ENCODE measurements around the gene PLCD1.
"Not testable (repeated sequence)": the region's sequence is repeated elsewhere in the genome, so short reads cannot be mapped to it uniquely, and the experiment has no call there.

The PLCD1 gene

DNA sequence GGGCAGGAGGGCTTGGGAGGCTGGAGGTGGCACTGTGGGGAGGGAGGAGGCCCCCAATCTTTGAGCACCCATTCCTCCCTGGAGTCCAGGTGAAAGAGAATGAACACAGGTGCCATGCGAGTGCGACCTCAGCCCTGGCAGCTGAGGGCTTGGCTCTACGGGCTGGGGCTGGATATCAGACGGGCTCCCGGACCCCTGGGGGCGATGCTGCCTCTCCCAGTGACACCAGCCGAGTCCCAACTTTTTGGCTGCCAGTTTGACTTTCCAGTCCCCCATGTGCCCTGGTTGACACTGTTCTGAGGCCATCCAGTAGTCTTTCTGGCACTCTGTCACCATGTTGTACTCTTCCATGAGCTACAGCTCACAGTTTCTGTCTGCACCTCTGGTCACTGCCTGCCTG lies 37.6 kb downstream of the PLCD1 start:
- H3K4me3 ChIP-seq (ENCODE audit: low read depth, low read length) = no peak overlapping the region
- DNase-seq (ENCODE audit: low read depth) = no peak

DNA sequence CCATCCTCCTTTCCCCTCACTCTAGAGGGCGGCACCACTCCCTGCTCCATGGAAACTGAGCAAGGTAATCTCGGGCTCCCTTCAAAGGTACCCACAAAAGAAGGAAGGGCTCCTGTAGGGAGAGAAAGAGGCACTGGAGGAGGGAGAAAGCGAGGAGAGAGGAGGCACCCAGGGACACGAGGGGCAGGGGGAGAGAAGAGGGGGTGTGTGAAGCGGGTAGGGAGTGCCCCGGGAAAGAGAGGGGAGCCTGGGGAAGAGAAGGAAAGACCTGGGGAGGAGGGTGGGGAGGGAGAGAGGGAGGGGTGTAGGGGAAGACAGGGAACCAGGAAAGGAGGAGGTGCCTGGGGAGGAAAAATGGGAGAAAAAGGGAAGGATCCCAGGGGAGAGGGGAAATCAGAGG lies 38.3 kb downstream of the PLCD1 start:
- no peak overlapping the region for H3K4me3 ChIP-seq (ENCODE audit: low read depth, low read length)
- DNase-seq (ENCODE audit: low read depth) = no peak

DNA sequence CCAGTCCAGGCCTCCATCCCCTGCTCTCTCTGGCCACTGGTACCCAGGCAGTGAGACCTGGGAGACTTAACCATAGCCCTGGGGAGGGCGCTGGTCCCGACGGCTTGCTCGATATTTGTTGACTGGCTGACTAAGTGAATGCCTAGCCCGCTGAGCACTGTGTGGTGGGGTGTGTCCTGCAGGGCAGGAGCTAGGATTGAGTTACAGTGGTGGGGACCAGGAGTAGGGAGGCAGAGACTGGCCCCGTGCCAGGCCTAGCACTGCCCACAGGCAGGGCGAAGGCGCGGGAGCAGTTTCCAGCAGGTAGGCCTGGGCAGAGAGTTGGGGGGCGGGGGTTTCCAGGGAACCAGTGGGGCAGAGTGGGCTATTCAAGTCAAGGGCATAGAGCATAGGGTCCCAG lies 38.9 kb downstream of the PLCD1 start, which contains the start of gene VILL:
Gene VILL (plus strand): TSS at position 260 of the 400 bp plus-strand sequence. CDS start 2,887 bp downstream, outside the sequence.
- no peak within 1 kb of the TSS for H3K4me3 ChIP-seq (ENCODE audit: low read depth, low read length)
- DNase-seq (ENCODE audit: low read depth) = no peak

DNA sequence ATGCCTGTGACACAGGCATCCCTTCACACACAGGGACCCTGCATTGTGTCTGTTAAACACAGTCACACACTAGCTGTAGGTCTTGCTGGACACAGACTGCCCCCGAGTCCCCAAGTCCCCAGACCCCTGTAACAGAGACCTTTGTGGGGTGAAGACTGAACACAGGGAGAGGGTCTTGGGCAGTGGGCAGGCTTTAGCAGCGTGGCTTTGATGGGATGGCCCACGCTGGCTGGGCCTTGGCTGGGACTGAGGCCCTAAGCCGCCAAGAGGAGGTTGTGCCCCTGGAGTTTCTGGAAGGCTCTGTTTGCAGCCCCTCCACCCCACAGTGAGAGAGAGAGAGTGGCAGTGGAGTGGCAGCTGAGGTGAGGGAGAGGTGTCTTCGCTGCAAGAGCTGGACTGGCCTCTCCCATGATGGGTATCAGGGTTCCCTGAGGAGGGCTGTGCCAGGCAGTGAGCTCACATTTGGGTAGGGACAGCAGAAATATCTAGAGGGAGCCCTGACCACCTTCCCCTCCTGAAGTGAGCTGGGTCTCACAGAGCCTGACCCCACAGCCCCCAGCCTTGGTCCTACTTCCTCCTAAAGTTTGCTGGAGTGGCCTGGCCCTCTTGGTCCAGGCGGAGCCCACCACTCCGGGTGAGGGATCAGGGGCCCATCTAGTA lies 39.5 kb downstream of the PLCD1 start:
- H3K4me3 ChIP-seq (ENCODE audit: low read depth, low read length) = no peak overlapping the region
- no peak for DNase-seq (ENCODE audit: low read depth)

DNA sequence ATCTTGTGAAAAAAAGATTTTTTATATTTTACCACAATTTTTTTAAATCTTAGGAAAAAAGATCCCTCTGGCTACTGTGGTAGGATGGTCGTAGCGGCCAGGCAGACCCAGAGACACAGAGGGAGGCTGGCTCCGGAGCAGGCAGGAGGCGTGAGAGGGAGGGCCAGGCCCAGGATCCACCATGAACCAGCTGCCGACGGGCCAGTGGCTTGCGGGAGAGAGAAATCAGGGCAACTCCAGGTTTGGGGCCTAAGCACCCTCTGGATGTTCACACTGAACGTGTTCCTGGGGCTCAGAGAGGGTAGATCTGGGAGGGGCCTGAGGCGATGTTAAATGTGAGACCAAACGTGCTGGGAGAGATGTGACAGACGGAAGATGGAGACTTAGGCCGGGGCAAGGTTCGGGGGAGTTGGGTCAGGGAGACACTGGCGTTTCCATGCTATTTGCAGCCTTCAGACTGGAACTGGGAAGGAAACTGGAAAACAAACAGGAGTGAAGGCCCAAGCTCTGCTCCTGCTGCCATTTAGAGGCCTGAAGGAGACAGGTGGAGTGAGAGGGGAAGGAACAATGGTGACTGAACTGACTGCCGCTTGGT lies 40.4 kb downstream of the PLCD1 start:
- no peak overlapping the region for H3K4me3 ChIP-seq (ENCODE audit: low read depth, low read length)
- DNase-seq (ENCODE audit: low read depth) = no peak

DNA sequence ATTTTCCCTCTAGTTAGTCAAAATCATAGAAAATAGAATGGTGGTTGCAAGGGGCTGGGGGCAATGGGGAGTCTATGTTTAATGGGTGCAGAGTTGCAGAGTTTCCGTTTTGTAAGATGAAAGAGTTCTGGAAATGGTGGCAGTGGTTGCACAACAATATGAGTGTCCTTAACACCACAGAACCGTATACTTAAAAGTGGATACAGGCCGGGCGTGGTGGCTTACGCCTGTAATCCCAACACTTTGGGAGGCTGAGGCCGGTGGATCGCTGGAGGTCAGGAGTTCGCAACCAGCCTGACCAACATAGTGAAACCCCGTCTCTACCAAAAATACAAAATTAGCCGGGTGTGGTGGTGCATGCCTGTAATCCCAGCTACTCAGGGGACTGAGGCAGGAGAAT lies 41.1 kb downstream of the PLCD1 start:
- not testable (repeated sequence) for H3K4me3 ChIP-seq (ENCODE audit: low read depth, low read length); DNase-seq (ENCODE audit: low read depth)

DNA sequence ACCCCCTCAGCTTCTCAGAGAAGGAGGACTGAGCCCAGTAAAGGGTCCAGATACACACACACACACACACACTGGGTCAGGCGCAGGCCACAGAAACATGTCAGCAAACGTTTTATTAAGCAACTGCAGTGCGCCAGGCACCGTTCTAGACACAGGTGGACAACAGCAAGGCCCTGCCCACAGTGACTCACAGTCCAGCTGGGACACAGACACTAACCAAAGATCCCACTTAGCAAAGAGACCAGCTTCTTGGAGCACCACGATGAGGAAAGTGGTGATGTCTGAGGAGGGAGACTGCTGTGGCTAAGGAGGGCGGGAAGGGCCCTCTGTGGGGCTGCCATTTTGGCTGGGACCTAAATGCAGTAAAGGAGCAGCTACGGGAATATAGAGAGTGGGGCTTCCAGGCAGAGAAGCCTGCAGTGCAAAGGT lies 41.7 kb downstream of the PLCD1 start:
- DNase-seq (ENCODE audit: low read depth) = no peak

DNA sequence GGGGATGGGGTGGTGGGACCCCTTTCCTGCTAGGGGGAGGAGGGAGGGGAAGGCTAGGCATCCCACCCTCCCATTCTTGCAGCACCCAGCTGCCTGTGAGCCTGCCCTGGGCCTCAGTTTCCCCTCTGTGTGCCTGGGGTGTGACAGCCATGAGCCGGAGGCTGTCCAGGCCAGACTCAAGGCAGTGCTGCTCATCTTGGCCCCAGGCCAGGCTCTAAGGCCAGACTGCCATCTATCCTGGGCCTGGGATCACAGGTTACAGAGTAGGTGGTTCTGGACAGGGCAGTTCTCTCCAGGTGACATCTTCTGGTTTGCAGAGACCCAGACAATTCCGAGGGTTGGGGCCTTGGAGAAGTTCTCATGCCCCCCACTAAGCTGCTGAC lies 42.1 kb downstream of the PLCD1 start:
- H3K4me3 ChIP-seq (ENCODE audit: low read depth, low read length) = no peak overlapping the region
- DNase-seq (ENCODE audit: low read depth) = no peak

More for the DNA sequence above, 41.7 kb downstream of the PLCD1 start:
- H3K4me3 ChIP-seq (ENCODE audit: low read depth, low read length) = no peak overlapping the region

DNA sequence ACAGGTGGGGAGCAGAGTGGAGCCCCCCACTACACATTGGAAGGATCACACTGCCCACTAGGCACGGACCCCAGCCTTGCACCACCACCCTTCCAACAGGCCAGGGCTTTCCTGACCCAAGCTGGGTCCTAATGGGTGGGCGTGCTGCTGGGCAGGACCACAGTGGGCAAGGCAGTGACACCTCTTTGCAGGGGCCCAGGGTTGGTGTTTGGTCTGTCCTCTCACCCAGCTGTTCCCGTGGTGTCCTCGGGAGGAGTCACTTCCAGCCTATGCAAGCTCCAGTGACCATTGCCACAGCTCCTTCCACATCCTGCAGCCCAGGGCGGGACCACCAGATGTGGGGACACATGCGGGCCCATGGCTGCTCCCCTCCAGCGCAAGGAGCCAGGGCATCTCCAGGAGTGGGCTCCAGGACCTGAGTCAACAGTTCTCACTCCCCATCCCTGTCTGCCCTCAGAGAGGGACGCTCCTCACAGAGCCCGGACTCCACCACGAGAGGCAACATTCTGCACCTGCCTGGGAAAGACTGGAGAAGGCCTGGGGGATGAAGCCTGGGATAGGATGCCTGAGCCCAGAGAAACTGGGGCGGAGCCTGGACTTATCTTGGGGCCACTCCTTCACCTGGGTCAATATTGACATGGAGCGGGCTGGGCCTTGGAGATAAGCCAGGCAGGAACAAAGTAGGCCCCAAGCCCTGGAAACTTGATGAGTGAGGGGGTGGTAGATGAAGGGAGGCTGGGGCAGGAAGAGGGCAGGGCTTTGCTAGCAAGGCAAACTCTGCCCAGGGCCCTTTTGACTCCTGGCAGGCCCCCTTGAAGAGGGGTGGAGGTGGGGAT lies 42.7 kb downstream of the PLCD1 start:
- no peak for DNase-seq (ENCODE audit: low read depth)
- H3K4me3 ChIP-seq (ENCODE audit: low read depth, low read length) = no peak overlapping the region

DNA sequence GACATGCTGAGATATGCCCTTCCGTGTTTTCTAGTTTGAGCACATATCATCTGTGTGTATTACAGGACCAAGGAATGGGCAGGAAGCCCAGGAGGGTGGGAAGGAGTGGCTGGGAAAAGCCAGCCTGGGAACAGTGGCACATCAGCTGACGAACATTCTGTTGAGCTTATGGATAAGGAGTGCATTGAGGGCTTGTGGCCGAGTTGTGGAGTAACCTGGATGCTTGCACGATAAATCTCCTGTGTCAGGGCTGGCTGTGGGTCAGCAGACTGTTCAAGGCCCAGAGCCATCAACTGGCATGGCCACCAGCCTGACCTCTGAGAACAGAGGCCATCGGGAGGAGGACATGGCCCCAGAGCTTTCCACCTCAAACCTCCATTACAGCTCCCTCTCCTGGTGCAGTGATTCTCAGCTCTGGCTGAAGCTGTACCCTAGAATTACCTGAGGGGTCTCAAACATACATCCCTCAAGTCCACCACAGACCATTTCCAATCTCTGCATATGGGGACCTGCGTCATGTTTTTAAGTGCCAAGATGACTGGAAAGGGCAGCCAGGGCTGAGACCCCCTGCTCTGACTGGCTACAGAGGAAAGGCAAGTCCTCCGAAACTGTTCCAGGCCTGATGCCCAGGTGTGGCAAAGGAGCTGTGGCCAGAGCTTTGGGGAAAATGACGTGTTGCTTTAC lies 43.7 kb downstream of the PLCD1 start:
- no peak overlapping the region for H3K4me3 ChIP-seq (ENCODE audit: low read depth, low read length)
- no peak for DNase-seq (ENCODE audit: low read depth)

DNA sequence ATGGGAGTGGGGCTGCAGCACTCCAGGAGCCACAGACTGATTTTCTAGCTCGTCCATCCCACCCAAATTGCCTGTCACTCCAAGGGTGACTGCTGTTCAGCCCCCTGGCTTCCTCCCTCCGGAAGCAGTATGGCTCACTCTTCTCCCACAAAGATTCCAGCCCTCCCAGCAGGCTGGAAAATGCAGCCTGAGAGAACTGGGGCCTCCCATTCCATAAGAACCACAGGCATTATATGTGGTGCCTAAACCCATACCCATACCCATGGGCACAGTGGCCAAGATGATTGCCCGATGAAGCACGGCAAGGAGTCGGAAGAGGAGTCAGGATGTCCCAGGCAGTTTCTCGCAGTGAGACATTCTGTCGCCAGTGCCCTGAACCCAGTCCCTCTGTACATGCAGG lies 44.8 kb downstream of the PLCD1 start:
- no peak for DNase-seq (ENCODE audit: low read depth)
- no peak overlapping the region for H3K4me3 ChIP-seq (ENCODE audit: low read depth, low read length)

DNA sequence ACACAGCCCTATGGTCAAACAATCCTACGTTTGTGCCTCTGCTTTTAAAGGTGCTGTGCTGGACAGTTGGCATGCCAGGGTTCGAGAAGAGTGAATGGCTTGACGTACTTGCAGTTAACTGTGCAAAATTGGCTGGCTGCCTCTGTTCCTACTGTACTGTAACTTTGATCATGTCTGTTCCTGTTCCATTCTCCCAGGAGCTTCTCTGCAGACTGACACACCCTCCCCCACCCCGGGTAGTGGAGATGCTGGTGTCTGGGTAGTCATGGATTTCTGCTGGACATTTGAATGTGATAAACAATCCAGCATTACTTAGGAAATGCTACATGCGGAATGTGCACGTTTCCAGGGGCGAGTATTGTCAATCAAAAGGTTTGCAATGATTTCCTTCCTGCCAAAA lies 45.4 kb downstream of the PLCD1 start:
- DNase-seq (ENCODE audit: low read depth) = no peak
- no peak overlapping the region for H3K4me3 ChIP-seq (ENCODE audit: low read depth, low read length)

DNA sequence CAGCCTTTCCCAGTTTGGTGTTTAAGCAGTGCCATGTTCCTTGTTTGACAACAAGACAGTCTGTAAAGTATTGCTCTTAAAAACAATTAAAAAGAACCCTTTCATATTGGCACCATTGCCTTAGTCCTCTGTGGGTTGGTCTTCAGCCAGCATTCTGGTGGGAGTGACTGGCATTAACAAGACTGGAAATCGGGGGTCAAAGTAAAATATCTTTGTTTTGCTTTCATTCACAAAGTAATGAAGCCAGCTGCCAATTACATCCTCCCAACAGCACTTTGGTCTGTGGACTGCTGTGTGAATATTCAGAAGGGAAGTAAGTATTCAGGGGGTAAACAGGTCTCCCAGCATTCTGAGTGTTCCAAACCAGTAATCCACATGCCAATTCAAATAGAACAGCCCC lies 47.1 kb downstream of the PLCD1 start:
- no peak for DNase-seq (ENCODE audit: low read depth)
- no peak overlapping the region for H3K4me3 ChIP-seq (ENCODE audit: low read depth, low read length)

DNA sequence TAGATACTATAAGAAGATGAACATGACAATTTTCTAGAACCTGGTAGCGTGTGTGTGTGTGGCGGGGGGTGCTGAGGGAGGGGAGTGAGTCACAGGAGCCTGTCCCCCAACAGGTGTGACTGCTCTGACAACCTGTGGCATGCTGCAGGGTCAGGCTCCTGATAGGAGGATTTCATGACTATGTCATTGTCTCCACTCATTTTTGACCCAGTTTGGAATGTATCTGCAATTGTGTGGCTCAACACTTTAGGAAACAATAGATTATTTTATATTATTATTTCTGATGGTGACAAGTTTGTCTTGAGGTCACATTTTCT lies 48.1 kb downstream of the PLCD1 start:
- DNase-seq (ENCODE audit: low read depth) = no peak
- H3K4me3 ChIP-seq (ENCODE audit: low read depth, low read length) = no peak overlapping the region

DNA sequence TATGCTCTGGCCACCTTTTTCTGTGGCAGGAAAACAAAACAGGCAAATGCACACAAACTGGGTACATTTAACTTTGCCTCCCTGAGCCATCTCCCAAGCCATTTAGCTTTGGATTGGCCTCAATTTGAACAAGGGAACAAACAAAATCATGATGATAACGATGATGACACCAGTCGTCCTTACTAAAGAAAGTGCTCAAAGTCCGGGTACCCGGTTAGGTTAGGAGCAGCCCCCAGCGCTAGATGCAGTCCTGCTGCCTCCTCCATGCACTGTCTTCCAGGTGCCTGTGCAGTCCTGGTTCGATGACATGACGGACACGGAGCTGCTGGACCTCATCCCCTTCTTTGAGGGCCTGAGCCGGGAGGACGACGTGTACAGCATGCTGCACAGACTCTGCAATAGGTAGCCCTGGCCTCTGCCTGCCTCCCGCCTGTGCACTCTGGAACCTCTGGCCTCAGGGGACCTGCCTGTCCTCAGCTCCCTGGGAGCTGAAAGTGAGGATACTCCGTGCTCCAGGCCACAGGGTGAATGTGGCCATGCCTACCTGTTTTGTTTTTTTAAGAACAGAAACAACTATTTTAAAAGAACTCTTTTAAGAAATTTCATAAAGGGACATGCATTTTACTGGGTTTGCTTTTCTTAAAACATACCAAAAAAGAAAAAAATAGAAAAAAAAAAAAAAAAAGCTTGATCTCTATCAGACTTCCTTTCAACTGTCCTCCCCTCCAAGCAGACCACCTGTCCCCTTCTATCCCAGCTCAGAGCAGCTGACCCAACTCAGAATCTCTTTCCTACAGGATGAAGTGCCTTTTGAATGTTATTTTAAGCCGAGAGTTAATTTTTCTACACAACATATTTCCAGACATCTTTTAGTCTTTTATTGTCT lies 48.7 kb downstream of the PLCD1 start:
- DNase-seq (ENCODE audit: low read depth) = no peak
- no peak overlapping the region for H3K4me3 ChIP-seq (ENCODE audit: low read depth, low read length)

DNA sequence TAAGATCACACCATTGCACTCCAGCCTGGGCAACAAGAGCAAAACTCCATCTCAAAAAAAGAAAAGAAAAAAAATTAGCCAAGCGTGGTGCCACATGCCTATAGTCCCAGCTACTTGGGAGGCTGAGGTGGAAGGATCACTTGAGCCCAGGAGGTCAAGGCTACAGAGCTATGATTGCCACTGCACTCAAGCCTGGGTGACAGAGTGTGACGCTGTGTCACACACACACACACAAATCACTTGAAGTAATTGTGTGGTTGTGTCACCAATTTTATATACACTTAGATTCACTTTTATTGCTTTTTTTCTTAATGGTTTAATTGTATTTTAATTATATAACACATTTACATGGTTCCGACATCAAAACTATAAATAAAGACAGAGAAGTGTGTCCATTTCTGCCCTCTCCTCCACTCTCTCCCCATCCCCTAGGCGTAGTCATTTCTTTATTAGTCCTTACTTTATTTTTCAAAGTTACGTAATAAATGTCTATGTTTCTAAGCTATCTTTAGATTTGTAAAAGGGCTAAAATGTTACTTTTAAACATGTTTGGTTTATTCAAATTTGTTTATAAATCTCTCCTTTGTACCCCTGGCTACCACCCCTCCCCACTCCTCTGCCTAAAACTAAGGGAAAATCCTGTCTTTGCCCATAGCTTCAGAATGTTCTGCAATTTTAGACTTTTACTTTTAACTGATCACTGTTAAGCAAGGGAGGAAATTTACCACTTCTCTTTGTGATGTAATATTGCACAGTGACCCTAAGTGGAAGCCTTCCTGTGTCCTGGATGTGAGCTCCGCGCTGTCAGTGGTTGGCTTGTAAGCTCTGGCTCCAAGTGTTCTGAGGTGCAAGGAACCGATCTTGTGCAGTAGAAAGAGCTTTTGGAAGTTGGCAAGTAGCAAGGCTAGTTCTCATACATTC lies 49.6 kb downstream of the PLCD1 start:
- no peak for DNase-seq (ENCODE audit: low read depth)
- H3K4me3 ChIP-seq (ENCODE audit: low read depth, low read length) = no peak overlapping the region

DNA sequence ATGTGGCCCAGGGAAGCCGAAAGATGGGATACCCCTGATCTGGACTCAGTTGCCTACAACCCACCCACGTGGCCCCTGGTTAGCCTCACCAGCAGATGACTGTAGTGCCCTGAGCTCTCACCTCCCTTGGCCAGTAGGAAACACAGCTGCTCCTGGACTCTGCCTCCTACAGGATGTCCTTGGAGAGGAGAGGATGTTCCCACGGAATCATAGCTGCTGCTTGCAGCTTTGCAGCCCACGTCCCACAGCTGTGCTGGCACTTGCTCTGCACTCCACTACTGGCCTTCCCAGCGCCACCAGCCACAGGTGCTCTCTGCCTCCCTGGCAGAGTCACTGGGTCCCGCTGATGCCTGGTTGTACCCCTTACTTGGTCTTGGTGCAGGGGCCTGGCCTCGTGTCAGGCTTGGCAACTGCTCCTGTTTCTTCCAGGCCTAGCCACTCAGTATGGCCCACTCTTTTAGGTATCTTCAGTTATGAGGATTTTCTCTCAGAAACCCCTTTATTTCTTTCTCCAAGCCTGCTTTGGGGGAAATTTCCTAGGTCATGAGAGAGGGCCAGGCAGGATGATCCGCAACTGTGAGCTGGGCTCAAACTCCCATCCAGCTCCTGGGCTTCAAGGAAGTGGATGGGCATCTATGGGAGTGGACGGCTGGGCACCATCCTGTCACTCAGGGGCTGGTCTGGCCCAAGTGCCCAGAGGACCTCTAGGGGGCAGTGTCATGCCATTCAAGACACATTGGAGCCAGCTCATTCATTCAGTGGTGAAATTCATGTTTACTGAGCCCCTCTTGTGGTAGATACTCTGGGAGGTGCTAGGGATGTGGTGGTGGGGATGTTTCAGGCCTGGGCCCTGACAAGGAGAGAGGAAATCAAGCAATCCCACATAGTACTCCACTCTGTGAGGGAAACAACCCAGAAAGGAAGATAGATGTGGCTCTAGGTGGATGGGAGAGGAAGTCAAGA lies 55.0 kb downstream of the PLCD1 start:
- no peak for DNase-seq (ENCODE audit: low read depth)
- H3K4me3 ChIP-seq (ENCODE audit: low read depth, low read length) = no peak overlapping the region
